Inflammatory macrophage treated with lipopolysaccharide for 4 hours (primary cell): ENCODE data around the gene MLC1.

Experiments used
- DNase-seq: peaks from one replicate; pipeline ENCODE4 v3.0.0-alpha.2; 2020

MLC1 gene

DNA sequence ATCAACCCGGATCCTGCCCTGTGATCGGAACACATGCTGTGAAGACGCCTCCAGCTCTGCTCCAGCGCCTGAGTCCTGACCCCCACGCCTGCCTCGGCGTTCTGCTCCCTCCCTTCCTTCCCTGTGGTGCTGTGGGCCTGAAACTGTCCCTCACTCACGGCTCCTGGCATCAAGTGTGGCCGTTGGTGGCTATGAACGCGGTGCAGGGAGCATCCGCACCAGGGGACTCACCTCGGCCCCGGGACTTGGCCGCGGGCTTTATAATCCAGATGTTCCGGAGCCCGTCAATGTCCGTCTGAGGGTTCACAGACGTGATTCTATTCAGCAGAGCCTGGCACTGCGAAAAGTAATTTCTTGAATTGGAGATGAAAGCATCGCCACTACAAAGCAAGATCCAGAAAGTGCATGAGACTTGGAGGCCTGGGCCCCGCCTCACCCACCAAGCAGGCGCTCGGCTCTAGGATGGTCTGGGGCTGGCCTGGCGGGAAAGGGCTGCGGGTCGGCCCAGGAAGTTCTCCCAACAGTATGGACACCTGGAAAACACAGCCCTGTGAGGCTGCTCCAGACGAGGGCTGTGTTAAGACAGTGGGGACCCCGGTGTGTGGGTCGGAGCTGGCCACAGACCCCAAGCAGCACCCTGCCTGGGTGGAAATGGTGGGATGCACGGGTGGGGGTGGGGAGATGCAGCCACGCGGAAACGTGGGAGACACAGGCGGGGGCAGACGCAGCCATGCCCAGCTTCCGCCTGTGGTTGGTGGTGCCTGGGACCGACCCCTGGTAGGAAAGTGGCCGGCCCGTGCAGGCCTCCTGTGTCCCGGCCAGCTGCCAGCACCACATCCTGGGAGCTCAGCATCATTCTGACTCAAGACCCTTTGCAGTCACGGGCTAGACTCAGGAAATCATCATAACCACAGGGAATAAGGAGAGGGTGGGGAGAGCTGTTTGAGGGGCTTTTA, 50.8 kb downstream of the MLC1 start:
- no peak for DNase-seq

DNA sequence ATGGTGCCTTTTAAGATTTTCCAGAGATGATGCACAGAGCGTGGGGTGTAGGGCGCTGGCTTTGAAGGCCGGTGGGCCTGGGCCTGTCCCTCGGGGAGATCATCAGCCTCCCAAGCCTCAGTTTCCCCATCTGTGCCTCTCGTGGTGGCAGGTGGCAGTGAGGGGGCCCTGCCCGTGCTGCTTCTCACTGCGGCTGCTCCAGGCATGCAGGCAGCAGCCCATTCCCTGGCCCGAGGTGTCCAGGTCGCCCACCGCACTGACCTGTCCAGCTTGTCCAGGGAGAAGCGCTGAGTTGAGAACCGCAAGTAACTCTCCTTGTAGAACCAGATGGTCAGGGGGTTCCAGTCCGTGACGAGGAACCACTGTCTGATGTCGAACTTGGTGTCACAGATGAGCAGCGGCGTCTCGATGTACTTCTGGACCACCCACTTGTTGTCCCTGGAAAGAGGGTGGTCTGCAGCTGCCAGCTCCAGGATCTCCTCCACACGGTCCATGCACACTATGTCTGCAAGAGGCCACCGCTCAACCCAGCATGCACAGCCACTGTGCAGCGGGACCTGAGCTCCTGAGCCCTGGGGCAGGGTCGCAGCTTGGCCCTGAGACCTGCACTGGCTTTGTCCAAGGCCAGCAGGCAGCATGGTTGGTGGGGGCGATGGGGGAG, 52.2 kb downstream of the MLC1 start:
- no peak for DNase-seq

DNA sequence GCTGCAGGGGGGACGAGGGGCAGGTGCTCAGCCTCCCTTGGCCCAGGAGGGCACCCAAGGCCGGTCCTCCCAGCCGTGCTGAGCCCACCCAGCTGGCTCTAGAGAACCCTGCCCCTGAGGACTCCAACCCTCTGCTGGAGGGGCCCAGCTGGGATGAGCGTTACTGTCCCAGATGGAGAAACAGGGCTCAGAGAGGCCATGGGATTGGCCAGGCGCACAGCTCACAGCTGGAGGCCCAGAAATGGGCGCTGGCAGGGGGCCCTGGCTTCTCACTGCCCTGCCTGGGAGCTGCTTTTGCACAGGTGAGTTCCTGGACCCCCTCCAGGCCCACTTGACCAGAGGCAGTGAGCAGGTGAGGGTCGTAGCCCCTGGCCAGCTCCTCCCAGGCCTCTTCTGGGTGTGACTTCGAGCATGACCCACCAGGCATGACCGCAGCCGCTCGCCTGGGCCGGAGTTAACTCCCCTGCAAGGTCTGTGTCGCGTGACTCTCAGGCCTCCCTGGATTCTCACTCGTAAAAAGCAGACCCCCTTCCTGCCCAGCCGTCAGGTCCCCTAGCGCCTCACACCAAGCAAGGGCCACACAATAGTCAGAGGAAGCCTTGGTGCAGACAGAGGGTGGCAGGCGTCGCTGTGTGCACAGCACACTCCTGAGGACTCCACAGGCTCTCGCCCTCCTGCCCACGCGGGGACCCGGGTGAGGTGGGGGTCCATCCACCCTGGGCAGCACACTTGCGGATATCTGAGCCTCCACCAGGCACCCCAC, 52.9 kb downstream of the MLC1 start:
- DNase-seq: no peak

DNA sequence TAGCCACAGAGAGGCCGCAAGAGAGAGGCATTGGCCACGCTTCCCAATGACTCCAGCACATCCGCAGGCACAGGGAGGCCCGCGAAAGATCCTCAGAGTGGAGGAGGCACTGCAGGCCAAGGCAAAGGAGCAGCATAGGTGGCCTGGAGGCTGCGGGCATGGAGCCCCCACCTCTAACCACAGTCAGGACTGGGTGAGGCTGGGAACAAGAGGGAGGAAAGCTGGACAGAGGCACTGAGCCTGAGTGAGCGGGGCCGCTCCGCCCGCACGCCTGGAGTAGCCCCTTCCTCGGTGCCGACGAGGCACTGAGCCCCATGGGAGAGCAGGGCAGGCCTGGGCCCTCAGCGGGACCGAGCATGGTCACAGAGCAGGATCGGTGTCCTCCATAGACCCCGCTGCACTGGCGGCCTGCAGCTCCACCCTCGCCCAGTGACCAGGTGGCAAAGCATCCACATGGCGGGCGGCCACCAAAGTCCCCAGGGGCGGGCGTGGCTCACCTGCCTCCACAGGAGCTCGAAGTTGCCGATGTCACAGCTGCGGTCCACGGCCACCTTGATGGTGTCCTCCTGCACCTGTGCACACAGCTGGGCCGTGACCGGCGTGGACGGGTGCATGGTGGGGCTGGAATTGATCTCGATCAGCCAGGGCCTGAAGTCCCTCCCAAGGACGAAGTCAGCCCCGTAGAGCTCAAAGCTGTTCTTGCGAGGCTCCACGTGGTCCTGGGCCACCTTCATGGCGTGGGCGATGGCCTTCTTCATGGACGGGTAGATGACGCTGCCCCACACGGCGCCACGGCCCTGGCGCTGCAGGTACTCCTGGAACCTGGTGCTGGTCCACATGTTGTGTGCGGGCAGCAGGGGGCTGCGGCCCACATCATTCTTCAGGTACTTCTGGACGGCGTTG, 53.8 kb downstream of the MLC1 start:
- no peak for DNase-seq

DNA sequence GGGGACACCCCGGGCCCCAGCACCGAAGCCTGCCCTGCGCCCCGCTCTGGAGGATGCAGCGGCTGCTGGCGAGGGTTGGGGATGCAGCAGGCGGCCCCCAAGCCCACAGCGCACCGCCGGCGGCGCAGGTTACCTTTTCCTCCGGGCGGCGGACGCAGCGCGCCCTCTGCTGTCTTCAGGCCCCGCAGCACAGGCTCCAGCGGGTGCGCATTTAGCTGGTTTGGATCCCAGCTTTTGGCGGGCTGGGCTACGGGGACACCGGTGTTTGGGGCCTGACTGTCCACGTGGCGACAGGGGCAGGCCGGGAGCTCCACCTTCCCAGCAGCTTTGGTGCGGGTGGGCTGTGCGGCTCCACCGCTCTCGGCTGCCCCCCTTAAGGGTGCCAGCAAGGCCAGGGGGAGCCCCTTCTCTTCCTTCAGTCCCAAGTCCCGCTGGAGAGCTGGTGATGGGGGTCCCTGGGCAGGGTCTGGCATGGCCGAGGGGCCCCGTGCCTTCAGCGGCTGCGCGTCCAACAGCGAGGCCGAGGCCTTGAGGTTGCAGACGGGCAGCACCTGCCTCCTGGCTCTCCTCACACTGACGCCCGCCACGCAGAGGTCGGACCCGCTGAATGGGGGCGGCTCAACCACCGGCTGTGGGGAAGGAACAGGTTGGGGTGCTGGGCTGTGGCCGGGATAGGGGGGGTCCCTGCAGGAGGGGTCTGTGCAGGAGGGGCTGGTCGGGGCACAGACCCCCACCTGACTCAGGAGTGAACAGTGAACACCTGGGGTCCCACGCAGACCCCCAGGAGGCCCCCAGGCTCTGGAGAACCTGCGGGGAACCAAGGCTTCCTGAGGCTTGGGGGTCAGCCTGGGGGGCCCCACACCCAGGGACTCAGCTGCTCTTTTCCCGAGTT, 54.7 kb downstream of the MLC1 start:
- peak; percentile 71 for DNase-seq

DNA sequence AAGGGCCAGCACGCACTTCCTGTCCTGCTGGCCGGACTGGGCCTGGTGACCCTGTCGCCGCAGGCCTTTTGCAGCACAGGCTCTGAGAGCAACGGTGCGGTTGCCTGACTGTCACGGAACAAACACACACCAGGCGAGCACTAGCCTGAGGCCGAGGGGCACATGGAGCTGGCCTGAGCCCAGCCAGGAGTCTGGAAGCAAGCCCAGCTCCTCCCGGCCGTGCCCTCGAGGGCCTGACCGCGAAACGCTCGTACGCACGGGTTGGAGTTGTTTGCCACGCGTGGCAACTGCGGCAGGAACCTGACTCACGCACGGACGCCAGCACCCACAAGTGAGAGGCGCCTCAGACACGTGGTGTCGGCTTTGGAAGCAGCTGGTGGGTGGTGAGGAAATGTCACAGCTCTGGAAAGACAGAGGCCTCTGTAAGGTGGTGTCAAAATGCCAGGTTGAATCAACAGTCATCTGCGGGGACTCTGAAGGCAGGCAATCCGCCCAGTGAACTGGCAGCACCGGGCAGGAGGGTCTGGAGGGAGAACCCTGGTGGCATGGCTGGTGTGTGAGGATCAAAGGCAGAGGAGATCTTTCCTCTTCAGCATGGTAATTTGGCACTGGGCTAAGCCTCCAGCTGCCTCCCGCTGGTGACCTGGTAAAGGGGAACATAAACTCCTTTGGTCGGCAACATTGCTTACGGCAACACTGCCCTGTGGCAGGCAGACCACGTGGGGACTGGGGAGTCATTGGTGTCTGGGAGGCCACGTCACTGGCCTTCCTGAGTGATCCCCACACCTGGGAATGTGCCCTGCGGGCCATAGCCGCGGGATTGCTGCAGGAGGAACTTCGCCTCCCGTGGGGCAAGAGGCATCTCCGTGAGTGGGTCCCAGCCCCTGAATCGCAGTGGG, 57.3 kb downstream of the MLC1 start:
- peak; percentile 35 for DNase-seq

DNA sequence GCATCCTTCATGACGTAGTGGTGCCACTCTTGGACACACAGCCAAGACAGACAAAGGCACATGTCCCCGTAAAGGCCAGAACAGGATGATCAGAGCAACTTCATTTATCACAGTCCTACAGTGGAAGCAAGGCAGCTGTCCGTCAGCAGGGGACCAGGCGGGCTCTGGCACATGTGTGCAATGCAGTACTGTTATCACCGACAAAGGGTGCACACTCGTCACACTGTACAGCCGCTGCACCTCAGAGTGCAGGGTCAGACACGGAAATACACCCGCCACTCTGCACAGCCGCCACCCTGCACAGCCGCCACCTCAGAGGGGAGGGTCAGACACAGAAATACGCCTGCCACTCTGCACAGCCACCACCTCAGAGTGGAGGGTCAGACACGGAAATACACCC, 59.2 kb downstream of the MLC1 start:
- no peak for DNase-seq

DNA sequence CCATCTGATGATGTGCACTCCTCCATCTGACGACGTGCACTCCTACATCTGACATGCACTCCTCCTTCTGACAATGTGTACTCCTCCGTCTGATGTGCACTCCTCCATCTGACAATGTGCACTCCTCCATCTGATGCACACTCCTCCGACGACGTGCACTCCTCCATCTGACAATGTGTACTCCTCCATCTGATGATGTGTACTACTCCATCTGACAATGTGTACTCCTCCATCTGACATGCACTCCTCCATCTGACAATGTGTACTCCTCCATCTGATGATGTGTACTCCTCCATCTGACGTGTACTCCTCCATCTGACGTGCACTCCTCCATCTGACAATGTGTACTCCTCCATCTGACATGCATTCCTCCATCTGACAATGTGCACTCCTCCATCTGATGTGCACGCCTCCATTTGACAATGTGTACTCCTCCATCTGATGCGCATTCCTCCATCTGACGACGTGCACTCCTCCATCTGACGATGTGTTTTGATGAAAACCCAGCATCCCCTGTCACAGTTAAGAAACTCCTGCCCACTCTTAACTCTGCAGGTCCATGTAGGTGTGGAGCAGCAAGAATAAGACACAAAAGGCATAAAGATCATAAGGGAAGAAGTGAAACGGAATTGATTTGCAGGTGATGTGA, 62.9 kb downstream of the MLC1 start:
- no peak for DNase-seq

DNA sequence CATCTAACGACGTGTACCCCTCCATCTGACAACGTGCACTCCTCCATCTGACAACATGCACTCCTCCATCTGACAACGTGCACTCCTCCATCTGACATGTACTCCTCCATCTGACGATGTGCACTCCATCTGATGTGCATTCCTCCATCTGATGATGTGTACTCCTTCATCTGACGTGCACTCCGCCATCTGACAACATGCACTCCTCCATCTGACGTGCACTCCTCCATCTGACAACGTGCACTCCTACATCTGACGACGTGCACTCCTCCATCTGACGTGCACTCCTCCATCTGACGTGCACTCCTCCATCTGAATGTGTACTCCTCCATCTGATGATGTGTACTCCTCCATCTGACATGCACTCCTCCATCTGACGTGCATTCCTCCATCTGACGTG, 64.6 kb downstream of the MLC1 start:
- DNase-seq: no peak

DNA sequence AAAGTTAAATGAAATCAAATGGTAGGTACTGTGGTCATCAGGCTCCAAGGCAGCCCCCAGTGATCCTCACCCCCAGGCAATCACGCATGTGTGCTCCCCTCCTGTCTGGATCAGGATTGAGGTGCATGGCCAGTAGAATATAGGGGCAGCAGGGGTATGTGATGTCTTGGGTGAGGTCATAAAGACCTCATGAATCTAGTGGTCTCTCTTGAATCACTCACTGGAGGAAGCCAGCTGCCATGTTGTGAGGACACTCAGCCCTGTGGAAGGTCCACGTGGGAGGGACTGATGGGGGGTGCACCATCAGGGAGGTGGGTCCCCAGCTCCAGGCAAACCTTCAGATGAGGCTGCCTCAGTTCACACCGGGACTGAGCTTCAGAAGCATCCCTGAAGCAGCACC, 65.9 kb downstream of the MLC1 start:
- no peak for DNase-seq

DNA sequence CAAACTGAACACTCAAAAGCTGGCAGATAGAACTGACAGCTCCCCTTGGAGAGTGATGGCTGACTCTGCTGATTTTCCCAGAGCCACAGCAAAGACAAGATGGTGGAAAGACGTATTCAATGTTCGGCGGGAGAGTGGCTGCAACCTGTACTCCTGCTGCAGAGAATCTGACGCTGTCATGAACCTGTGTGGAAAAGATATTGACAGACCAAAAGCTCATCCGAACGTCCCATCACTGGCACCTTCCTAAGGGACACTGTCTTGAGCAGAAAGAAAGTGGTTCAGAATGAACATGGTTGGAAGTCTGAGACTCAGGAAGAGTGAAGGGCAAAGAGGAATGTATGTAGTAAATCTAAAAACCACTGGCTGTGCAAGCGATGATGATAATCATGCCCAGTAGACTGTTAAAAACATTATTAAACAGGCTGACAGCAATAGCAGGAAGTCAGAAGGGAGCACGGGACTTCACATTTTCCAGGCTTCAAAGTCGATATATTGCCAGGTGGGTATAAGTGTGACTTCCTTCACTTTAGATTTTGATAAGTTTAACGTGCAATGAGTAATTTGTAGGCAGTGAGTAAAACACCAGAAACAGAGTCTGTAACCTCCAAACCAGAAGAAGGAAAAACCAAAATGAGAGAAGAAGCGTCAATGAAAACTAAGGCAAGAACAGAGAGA, 66.5 kb downstream of the MLC1 start:
- no peak for DNase-seq

DNA sequence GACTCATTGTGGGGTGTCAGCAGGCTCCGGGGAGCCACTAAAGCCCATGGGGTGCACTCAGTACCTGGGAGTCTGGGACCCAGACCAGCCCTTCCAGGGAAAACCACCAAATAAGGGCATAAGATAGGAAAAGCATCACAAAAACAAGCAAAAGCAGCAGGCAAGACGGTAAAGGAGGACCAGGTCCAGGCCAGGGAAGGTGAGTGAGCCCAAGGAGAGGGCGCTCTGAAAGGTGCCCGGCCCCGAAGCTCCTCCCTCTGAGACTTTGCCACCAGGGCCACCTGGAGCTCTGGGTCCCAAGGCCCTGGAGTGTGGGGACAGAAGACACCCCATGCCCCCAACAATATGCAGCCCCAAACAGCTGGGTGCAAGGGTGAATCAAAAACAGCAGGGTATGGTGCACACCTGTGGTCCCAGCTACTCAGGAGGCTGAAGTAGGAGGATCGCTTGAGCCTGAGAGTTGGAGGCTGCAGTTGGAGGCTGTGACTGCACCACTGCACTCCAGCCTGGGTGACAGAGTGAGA, 67.5 kb downstream of the MLC1 start:
- no peak for DNase-seq

DNA sequence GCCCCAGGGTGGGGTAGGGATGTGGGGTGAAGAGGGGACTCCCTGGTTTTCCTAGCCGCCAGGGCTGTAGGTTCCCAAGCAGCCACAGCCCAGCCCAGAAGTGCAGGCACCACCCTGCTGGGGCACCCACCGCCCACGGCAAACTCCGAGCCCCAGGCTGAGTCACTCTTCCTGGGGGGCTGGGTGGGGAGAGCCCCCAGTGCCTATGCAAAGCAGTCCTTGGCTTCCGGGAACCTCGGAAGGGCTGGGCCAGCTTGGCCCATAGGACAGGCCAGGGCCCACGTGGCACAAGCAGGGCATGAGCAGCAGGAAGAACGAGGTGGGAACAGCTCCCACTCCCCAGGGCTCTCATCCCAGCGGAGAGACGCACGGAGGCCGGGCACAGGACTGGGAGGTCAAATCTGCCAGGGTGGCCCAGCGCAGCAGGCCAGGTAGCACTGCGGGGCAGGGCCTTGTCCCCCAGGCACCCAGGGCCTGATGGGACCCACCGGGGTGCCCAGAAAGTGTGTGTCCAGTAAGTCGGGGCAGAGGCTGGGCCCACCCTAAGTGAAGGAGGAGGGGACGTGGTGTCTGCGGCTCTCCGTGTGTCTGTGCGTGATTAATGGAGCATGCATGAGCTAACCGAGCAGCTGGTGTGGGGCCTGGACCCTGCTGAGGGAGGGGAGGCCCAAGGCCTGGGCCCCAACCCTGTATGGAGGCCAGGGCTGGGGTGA, 68.1 kb downstream of the MLC1 start:
- peak; percentile 75 for DNase-seq

DNA sequence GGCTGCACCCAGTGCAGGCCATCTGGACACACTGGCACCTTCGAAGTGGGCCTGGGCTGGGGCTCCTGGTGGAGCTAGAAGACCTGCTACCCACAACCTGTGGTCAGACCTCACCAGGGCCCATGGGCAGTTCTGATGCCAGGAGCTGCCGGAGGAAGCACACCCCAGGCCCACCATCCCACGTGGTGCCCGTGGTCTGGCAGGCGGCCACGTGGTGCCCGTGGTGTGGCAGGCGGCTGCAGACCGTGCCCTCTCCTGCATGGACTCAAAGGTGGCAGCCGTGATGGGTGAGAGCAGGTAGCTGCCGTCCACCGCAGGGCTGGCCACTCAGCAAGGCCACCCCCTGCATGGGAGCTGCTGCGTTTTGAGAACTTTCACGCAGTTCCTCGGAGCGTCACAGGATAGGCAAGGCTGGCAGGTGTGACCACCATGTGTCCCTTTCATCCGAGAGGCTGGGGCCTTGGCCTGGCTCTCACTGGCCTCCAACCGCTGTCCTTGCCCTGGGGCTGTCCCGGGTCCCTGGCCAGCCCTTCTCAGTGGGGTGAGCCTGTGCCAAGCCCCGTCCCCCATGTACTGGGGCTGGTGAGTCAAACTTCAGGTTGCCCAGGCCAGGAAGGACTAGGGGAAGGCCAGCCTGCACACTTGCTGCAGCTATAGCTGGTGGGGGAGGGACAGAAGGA, 68.8 kb downstream of the MLC1 start:
- no peak for DNase-seq

DNA sequence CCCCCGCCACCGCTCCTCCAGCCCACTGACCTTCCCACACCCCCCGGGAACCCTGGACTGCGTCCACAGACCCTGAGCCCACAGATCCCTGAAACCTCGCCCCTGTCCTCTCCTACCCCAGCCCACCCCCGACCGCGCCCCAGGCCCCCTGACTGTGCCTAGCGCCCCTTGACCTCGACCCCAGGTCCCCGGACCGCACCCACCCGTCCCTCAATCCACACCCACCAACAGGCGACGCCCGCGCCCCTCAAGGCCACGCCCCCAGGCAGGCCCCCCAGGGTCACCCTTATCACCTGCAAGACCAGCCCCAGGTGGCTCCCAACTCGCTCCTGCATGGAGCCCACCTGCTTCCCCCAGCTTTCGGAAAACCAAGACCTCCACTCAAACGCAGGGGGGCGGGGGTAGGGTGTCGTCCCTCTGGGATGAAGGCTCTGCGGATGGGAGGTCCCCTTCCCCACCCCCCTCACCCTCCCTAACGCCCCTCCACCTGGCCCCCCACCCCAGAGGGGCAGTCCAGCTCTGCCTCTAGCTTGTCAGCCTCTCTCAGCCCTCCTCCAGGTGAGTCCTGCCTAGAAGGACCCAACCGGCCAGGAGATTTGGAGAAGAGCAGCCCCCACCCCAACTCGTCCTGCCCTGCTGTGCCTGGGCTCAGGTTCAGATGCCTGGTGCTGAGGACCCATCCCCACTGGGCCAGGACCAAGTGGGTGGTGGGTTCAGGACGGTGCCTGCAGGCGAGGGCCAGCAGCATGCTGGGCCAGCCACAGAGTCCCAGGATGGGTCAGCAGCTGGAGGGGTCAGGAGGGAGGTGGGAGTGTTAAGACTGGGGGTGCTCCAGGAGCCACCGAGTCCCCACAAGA, 69.5 kb downstream of the MLC1 start:
- no peak for DNase-seq

DNA sequence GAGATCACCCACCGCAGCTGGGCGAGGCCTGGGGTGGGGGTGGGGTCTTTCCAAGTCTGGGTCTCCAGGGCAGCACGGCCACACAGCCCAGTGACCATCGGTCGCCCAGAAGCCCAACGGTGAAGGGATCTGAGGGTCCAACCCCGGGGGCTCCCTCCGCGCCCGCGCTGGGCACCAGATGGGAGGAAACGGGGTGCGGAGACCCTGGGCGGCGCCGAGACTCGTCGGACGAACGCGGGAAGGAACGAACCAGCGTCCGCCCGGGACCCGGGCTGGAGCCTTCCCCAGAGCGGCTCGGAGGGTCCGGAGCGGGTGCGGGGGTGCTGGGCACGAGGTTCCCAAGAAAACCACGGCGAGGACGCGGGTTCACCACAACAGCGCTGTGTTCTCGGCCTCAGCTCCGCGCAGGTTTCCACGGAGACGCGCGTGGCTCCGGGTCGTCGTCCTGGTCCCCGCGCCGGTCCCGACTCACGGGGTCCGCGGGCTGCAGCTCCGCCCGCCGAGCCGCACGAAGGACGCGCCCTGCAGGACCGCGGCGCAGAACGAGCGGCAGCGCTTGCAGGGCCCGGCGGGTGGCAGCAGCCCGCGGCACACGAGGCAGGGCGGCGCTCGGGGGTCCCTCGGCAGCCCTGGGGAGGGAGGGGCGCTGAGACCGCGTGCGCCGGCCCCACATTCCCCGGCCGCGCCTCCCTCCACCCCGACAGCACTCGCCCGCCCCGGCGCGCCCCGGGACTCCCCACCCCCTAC, 70.4 kb downstream of the MLC1 start:
- no peak for DNase-seq
